ENCODE results near the gene RIPK1. TPM values are rescaled to one million over a fixed set of nuclear protein-coding genes. Genes with fewer than 3 reads are reported as not detected.

Gene RIPK1
- total RNA-seq, 1 experiment from 2014 or later, result 14.5 TPM

- H3K36me3 ChIP-seq (ENCODE audit: low read depth, low read length), result no peaks in the 10 kb centered on the region
Measured at GRCh38 chr6:3039384-3039783, 28.9 kb upstream of the RIPK1 start.

DNA sequence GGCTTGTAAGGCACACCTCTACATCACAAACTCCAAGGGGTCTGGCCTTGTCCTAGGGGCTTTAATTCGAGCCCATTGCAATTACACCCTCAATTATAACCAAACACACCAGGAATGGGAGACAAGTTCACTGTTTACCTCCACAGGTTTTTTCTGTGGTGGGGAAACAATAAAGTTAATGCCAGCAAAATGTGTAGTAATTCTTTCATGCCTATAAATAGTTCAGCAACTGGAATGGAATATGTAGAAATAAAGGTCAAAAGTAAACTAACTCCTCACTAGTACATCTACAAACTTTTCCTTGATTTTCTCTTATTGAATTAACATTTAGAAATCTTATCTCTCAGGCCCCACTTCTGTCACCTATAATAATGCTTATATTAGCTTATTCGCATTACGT lies 27.1 kb upstream of the RIPK1 start:
- CTCF ChIA-PET, result no interaction called here
- Histone ChIP-seq H3K27ac (ENCODE audit: low read length) (no peak overlapping the region), H3K4me2 (ENCODE audit: low read length) (no peak overlapping the region), H4K20me1 (ENCODE audit: low read length) (no peaks in the 10 kb centered on the region), H3K4me1 (ENCODE audit: insufficient read depth, low read length) (no peaks in the 10 kb centered on the region), H3K9me3 (ENCODE audit: low read length) (no peaks in the 10 kb centered on the region), H3K79me2 (ENCODE audit: low read length) (no peaks in the 10 kb centered on the region), H3K9ac (ENCODE audit: low read length) (no peak overlapping the region), H3F3A (ENCODE audit: low read length, unreplicated experiment) (no peaks in the 10 kb centered on the region), H2AFZ (ENCODE audit: low read length) (no peak overlapping the region), H3K27me3 (ENCODE audit: low read length) (no peaks in the 10 kb centered on the region), H3K4me3 (ENCODE audit: low read length) (no peak overlapping the region), H3K36me3 (ENCODE audit: low read depth, low read length) (no peaks in the 10 kb centered on the region), H3K9me2 (replicated peaks; ENCODE audit: low read length) (no peaks in the 10 kb centered on the region)
- POLR2A ChIA-PET (ENCODE audit: unreplicated experiment), result no interaction called here
- ATAC-seq, result no peak
- no peak for TF ChIP-seq EZH2phosphoT487 (IDR thresholded peaks at IDR 0.05; ENCODE audit: borderline replicate concordance, low read length)
- TF ChIP-seq, protein P1, sequence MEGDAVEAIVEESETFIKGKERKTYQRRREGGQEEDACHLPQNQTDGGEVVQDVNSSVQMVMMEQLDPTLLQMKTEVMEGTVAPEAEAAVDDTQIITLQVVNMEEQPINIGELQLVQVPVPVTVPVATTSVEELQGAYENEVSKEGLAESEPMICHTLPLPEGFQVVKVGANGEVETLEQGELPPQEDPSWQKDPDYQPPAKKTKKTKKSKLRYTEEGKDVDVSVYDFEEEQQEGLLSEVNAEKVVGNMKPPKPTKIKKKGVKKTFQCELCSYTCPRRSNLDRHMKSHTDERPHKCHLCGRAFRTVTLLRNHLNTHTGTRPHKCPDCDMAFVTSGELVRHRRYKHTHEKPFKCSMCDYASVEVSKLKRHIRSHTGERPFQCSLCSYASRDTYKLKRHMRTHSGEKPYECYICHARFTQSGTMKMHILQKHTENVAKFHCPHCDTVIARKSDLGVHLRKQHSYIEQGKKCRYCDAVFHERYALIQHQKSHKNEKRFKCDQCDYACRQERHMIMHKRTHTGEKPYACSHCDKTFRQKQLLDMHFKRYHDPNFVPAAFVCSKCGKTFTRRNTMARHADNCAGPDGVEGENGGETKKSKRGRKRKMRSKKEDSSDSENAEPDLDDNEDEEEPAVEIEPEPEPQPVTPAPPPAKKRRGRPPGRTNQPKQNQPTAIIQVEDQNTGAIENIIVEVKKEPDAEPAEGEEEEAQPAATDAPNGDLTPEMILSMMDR (conservative IDR thresholded peaks at IDR 0.05; ENCODE audit: low read depth, low read length), result no peak
- no peak for TF ChIP-seq EZH2 (IDR thresholded peaks at IDR 0.05; ENCODE audit: low read length, unreplicated experiment)
- intact Hi-C loops (cut with micrococcal nuclease), result no loop called here
- DNase-seq, result no peak
- BruUV-seq (replicated peaks), result no TSS peak

More at GRCh38 chr6:3039384-3039783, 28.9 kb upstream of the RIPK1 start:
- H3K27ac ChIP-seq (ENCODE audit: low read length), result no peak overlapping the region
- intact Hi-C loops (cut with micrococcal nuclease), result no loop called here
- no peak overlapping the region for H3K4me3 ChIP-seq (ENCODE audit: low read length)
- ATAC-seq (no peak), DNase-seq (no peak)
- H3K4me1 ChIP-seq (ENCODE audit: insufficient read depth, low read length), result no peaks in the 10 kb centered on the region
- TF ChIP-seq EZH2phosphoT487 (IDR thresholded peaks at IDR 0.05; ENCODE audit: borderline replicate concordance, low read length), result no peak
- TF ChIP-seq, protein P1 (conservative IDR thresholded peaks at IDR 0.05; ENCODE audit: low read depth, low read length), result no peak
- no peak for TF ChIP-seq EZH2 (IDR thresholded peaks at IDR 0.05; ENCODE audit: low read length, unreplicated experiment)
- H3K27me3 ChIP-seq (ENCODE audit: low read length), result no peaks in the 10 kb centered on the region
- ChIA-PET CTCF (no interaction called here), POLR2A (ENCODE audit: unreplicated experiment) (no interaction called here)
- H3K9ac ChIP-seq (ENCODE audit: low read length), result no peak overlapping the region
- no peaks in the 10 kb centered on the region for H3F3A ChIP-seq (ENCODE audit: low read length, unreplicated experiment)
- no peaks in the 10 kb centered on the region for H4K20me1 ChIP-seq (ENCODE audit: low read length)
- no peak overlapping the region for H2AFZ ChIP-seq (ENCODE audit: low read length)
- H3K79me2 ChIP-seq (ENCODE audit: low read length), result no peaks in the 10 kb centered on the region
- no peaks in the 10 kb centered on the region for H3K9me3 ChIP-seq (ENCODE audit: low read length)
- H3K4me2 ChIP-seq (ENCODE audit: low read length), result no peak overlapping the region
- no TSS peak for BruUV-seq (replicated peaks)
- H3K9me2 ChIP-seq (replicated peaks; ENCODE audit: low read length), result no peaks in the 10 kb centered on the region

DNA sequence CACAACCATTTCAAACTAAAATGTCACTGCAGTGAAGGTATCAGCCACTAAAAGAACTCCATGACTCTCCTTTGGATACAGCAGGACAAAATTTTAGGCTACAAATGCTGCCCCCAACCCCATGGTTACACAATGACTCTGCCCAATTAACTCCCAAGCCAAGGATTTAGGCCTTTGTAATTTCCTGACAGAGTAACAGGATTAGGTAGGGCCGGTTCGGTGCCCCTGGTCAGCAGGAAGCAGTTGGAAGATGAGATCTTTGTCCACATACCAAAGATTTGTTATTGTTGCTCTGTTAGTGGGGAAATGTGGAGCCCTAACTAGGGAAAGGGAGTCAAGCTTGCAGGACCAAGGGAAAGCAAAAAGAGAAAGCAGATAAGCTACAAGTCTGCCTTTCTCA lies 26.7 kb upstream of the RIPK1 start:
- 0 out of 2 replicates have a peak, but pooled peaks have one; percentile 15 for ATAC-seq

More for the DNA sequence above, 26.7 kb upstream of the RIPK1 start:
- BruUV-seq (replicated peaks), result no TSS peak
- Histone ChIP-seq H3K27ac (ENCODE audit: low read length) (no peak overlapping the region), H3K4me1 (ENCODE audit: insufficient read depth, low read length) (no peaks in the 10 kb centered on the region), H4K20me1 (ENCODE audit: low read length) (no peaks in the 10 kb centered on the region), H3K79me2 (ENCODE audit: low read length) (no peaks in the 10 kb centered on the region), H3K36me3 (ENCODE audit: low read depth, low read length) (no peaks in the 10 kb centered on the region), H3F3A (ENCODE audit: low read length, unreplicated experiment) (no peaks in the 10 kb centered on the region), H3K4me3 (ENCODE audit: low read length) (no peak overlapping the region), H3K9me2 (replicated peaks; ENCODE audit: low read length) (no peaks in the 10 kb centered on the region), H2AFZ (ENCODE audit: low read length) (0 out of 2 replicates have a peak overlapping the region, but pooled peaks have one; percentile 24), H3K27me3 (ENCODE audit: low read length) (no peaks in the 10 kb centered on the region), H3K4me2 (ENCODE audit: low read length) (no peak overlapping the region), H3K9ac (ENCODE audit: low read length) (no peak overlapping the region), H3K9me3 (ENCODE audit: low read length) (no peaks in the 10 kb centered on the region)
- no peak for DNase-seq
- CTCF ChIA-PET, result no interaction called here
- intact Hi-C loops (cut with micrococcal nuclease), result no loop called here
- TF ChIP-seq EZH2 (IDR thresholded peaks at IDR 0.05; ENCODE audit: low read length, unreplicated experiment) (no peak), EZH2phosphoT487 (IDR thresholded peaks at IDR 0.05; ENCODE audit: borderline replicate concordance, low read length) (no peak)
- TF ChIP-seq, protein P1 (conservative IDR thresholded peaks at IDR 0.05; ENCODE audit: low read depth, low read length), result no peak
- POLR2A ChIA-PET (ENCODE audit: unreplicated experiment), result no interaction called here

All from PC-3 (cell line).